Umbilical cord (tissue), 2 donors: ENCODE results near the gene CCL16. TPM values are rescaled to one million over a fixed set of nuclear protein-coding genes. Genes with fewer than 3 reads are reported as not detected.
"Not testable (repeated sequence)": the region's sequence is repeated elsewhere in the genome, so short reads cannot be mapped to it uniquely, and the experiment has no call there.

Experiments
- DNase-seq: peaks from one replicate; pipeline ENCODE4 v3.0.0-alpha.2; 2015; ENCODE audit warnings: low spot score
- total RNA-seq: library from RNA; depleted of rRNA; stranded (reverse); fragments of >200 nt; gene quantifications from one replicate; pipeline ENCODE4 v1.2.3, GENCODE V29; 2014; ENCODE audit warnings: low replicate concordance; ENCODE audit not compliant: insufficient read depth

The CCL16 gene
- total RNA-seq, 1 donor from 2014 or later: not detected

- not testable (repeated sequence) for DNase-seq
These were observed 42.8 kb downstream of the CCL16 start for GRCh38 chr17:35938492-35938891.

- DNase-seq: no peak
These were observed 45.2 kb downstream of the CCL16 start for GRCh38 chr17:35936063-35936462.

GRCh38 chr17:35934760-35935159 lies 46.5 kb downstream of the CCL16 start:
- peak; percentile 26 for DNase-seq

- peak; percentile 32 for DNase-seq
These were observed 48.7 kb downstream of the CCL16 start for GRCh38 chr17:35932586-35932985.

- peak; percentile 68 for DNase-seq
These were observed 49.4 kb downstream of the CCL16 start for GRCh38 chr17:35931794-35932425.

- peak; percentile 87 for DNase-seq
These were observed 50.9 kb downstream of the CCL16 start, which contains the start of gene RDM1 for GRCh38 chr17:35930211-35931065. Gene RDM1 (minus strand): TSS chr17:35930773. CDS start chr17:35930727, 46 bp downstream.

- no peak for DNase-seq
These were observed 53.6 kb downstream of the CCL16 start for GRCh38 chr17:35927714-35928113.

Other genes with a start within 250 kb of the CCL16 start
- 14.7 TPM for gene RASL10B, start 249.9 kb downstream of the CCL16 start, total RNA-seq
- gene GAS2L2, start 228.3 kb downstream of the CCL16 start, total RNA-seq: 1.4 TPM
- not detected for gene C17orf50, start 220.6 kb downstream of the CCL16 start, total RNA-seq
- gene MMP28, start 185.9 kb downstream of the CCL16 start, total RNA-seq: 113 TPM
- gene TAF15, start 172.0 kb downstream of the CCL16 start, total RNA-seq: 33.0 TPM
- not detected for gene HEATR9, start 112.6 kb downstream of the CCL16 start, total RNA-seq
- not detected for gene CCL5, start 101.1 kb downstream of the CCL16 start, total RNA-seq
- gene RDM1, start 50.7 kb downstream of the CCL16 start, total RNA-seq: not detected
- not detected for gene LYZL6, start 37.8 kb downstream of the CCL16 start, total RNA-seq
- gene CCL14, start 5.2 kb upstream of the CCL16 start, total RNA-seq: 4.1 TPM
- not detected for gene CCL15, start 20.1 kb upstream of the CCL16 start, total RNA-seq
- gene CCL23, start 36.5 kb upstream of the CCL16 start, total RNA-seq: not detected
- not detected for gene CCL18, start 82.8 kb upstream of the CCL16 start, total RNA-seq
- gene CCL3, start 108.6 kb upstream of the CCL16 start, total RNA-seq: 52.0 TPM
- gene CCL4, start 122.3 kb upstream of the CCL16 start, total RNA-seq: 22.1 TPM
- 2.9 TPM for gene TBC1D3B, start 195.1 kb upstream of the CCL16 start, total RNA-seq
- gene CCL3L1, start 215.3 kb upstream of the CCL16 start, total RNA-seq: 37.8 TPM
- gene CCL4L2, start 229.6 kb upstream of the CCL16 start, total RNA-seq: 59.9 TPM